ENCODE measurements around the gene CREB5. TPM values are rescaled to one million over a fixed set of nuclear protein-coding genes. Genes with fewer than 3 reads are reported as not detected.
"Not testable (repeated sequence)": the region's sequence is repeated elsewhere in the genome, so short reads cannot be mapped to it uniquely, and the experiment has no call there.

The CREB5 gene
- total RNA-seq, 1 experiment from 2014 or later, result 15.2 TPM

DNA sequence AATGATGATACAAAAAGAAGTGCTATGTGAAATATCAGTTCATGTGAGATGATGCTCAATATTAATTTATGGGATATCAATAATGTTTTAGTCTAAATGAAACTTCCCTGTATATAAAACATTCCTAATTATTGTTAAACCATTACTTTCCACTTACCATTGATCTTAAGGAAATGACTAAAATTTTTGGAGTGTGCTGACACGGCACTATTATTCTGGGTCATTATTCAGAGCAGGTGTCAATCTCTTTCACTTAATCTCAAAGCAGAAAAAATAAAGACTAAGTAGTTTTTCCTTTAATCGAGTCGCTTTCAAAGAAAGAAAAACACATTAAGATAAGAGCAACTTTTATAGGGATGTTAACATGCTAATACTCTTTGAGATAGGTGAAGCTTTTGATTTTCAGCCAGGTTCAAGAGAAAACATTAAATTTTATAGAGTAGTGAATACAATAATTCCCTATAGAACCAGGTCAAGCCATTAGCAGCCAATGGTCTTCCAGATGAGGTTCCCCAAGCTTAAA is 11.4 kb upstream of the CREB5 start:
- in situ Hi-C loops (cut with HindIII; ENCODE audit: low pct_unique_long_range_greater_than_20kb, low sequenced_read_pairs), result no loop called here
- DNase-seq (ENCODE audit: low read depth), result no peak

DNA sequence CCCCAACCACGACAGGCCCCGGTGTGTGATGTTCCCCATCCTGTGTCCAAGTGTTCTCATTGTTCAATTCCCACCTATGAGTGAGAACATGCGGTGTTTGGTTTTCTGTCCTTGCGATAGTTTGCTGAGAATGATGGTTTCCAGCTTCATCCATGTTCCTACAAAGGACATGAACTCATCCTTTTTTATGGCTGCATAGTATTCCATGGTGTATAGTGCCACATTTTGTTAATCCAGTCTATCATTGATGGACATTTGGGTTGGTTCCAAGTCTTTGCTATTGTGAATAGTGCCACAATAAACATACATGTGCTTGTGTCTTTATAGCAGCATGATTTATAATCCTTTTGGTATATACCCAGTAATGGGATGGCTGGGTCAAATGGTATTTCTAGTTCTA is 10.8 kb upstream of the CREB5 start:
- in situ Hi-C loops (cut with HindIII; ENCODE audit: low pct_unique_long_range_greater_than_20kb, low sequenced_read_pairs); DNase-seq (ENCODE audit: low read depth): not testable (repeated sequence)

DNA sequence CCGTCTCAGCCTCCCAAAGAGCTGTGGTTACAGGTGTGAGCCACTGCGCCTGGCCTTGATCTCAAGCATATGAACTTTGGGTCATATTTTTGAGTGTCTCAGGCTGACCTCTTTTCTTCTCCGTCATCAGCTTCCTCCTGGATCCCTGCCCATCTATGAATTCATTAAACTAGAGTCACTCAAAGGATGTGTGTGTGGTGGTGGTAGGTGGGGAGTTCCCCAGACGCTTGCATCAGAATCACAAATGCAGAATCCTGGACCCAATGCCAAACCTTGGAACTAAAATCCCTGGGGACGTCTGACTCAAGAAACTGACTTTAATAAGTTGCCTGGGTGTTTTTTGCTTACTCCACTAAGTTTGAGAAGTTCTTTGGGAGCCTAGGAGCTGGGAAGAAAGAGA is 6.7 kb upstream of the CREB5 start:
- peak; percentile 90 for DNase-seq (ENCODE audit: low read depth)
- in situ Hi-C loops (cut with HindIII; ENCODE audit: low pct_unique_long_range_greater_than_20kb, low sequenced_read_pairs), result no loop called here

DNA sequence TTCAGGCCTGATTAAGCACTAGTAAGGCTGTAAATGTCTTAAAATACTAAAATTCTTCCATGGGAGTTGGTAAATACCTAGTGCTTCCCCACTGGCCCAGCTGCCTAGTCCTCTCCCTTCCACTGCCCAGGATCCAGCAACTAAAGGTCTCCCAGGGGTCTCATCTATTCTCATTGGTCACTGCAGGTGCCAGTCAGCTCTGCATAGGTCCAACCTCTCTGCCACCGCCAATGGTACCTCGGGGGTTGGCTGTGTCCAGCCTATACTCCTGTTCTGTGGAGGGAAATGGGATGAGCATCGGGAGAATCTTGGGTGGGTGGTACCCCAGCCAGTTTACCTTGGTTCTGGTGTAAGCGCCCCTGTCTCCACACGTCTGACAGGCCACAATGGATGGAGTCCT is 6.1 kb upstream of the CREB5 start:
- in situ Hi-C loops (cut with HindIII; ENCODE audit: low pct_unique_long_range_greater_than_20kb, low sequenced_read_pairs), result no loop called here
- no peak for DNase-seq (ENCODE audit: low read depth)

DNA sequence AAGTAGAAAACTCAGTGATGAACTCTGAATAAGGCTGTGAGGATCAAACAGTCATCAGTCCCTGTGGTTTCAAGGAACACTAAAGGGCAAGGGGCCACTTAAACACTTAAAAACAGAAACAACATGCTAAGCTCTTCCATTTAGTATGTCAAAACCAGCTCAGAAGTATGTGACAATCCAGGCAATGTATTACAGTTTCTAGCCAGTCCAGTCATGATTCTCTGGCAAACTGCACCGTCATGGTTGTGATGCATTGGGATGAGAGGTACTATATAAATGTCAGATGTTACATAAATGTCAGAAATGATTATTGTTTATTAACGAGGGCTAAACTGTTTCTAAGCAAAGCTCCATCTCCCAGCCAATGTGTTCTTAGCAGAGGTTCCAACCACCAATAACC is 4.7 kb upstream of the CREB5 start:
- in situ Hi-C loops (cut with HindIII; ENCODE audit: low pct_unique_long_range_greater_than_20kb, low sequenced_read_pairs), result no loop called here
- DNase-seq (ENCODE audit: low read depth), result peak; percentile 57

DNA sequence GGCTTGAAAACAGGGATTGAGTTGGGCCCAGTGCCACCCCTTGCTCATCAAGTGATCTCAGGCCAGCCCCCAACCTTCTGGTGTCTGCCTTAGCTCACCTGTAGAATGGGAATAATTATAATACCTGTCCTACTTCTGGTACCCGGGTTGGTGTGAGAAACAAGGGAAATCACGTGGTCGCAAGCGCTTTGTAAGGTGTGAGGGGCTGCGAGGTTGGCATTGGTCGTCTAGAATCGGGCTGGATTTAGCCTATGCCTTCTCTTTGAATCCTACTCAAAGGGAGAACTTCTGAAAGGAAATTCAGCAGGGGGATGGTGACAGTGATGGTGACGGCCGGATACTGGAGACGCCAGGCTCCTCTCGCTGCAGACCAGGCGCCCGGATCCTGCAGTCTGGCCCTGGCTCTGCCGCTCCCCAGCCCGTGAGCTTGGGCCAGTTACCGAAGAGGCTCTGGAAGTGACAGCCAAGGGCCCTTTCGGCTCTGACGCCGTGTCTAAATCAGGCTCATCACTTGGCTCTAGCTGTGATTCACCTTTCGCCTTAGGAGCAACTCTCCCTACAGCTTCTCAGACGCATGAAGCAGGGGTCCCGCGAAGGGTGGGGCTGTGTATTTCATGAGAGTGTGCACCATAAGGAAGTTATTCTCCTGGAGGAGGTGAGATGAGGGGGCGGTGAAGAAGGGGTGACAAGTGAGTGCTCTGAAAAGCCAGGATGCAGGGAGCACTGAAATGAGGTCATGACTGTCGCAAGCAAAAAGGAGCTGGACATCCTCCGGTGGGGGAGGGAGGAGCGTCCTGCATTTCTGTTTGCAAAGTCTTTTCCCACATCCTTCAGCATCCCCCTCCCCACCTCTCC is 4.0 kb upstream of the CREB5 start:
- in situ Hi-C loops (cut with HindIII; ENCODE audit: low pct_unique_long_range_greater_than_20kb, low sequenced_read_pairs), result no loop called here
- DNase-seq (ENCODE audit: low read depth), result peak; percentile 69

DNA sequence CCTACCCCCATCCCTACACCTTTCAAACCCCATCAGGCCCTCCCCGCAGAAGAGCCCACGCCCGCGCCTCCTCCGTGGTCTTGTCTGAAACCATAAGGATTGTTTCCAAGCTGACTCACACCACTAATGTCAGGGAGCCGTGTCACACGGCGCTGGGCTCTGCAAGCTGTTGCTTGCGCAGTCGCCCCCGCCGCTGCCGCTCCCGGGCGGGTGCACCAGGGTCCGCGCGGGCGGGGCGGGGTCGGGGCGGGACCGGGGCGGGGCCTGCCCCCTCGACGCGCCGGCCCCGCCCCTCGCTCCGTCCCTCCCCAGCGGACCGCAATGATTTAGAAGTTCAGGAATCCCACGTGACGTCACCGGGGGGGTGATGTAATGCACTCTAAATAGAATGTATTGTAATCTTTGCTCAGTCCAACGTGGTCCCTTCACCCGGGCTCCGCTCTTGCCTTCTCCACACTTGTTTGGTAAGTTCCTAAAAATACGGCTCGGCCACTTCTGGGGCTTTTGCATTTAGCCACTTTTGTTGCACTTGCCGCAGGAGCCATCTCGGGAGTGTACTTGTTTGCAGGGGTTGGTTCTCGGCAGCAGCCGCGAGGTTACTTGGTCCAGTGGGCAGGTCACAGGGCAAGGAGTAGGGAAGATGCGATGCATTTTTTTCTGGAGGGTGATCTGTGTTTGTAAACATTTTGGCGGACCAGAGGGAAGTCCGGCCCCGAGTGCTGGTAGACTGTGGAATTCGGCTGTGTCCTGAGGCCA is 3.2 kb upstream of the CREB5 start:
- in situ Hi-C loops (cut with HindIII; ENCODE audit: low pct_unique_long_range_greater_than_20kb, low sequenced_read_pairs), result no loop called here
- peak; percentile 92 for DNase-seq (ENCODE audit: low read depth)

DNA sequence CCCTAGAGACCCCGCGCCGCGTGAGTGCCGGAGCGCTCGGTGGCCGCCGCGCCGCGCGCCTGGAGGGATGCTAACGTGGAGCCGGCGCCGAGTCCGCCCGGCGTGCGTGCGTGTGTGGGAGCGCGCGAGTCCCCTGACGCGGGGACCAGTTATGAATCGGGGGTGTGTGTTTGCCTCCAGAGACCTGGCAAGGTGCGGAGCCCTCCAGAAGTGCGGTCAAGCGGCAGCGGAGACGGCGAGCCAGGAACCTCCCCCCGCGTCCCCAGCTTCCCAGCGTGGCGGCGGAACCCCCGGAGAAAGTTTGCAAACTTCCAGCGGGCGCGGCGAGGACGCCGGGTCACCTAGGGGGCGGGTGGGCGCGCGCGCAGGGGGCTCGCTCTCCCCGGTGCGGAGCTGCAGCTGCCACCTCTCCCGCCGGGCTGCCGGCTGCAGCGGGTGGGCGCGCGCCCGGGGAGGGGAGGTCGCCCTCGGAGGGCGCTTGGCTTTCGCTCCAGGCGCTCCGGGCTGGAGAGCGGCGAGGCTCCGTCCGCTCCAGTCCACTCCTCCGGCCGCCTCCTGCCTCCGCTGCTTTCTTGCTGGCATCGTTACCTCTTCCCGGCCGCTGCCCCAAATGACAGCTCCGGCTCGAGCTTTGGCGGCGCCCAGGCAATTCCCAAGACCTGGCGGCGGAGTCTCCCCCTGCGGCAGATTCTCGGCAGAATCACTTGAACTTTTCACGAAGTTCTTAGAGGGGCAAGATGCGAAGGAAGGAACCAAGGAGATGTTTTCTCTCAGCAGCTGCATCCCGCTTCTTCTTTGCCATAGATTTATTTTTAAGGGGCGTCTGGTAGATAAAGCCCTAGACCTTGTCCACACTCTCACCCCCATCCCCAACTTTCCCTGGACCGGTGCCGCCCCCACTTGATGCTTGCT is 2.3 kb upstream of the CREB5 start:
- in situ Hi-C loops (cut with HindIII; ENCODE audit: low pct_unique_long_range_greater_than_20kb, low sequenced_read_pairs), result no loop called here
- peak; percentile 52 for DNase-seq (ENCODE audit: low read depth)

DNA sequence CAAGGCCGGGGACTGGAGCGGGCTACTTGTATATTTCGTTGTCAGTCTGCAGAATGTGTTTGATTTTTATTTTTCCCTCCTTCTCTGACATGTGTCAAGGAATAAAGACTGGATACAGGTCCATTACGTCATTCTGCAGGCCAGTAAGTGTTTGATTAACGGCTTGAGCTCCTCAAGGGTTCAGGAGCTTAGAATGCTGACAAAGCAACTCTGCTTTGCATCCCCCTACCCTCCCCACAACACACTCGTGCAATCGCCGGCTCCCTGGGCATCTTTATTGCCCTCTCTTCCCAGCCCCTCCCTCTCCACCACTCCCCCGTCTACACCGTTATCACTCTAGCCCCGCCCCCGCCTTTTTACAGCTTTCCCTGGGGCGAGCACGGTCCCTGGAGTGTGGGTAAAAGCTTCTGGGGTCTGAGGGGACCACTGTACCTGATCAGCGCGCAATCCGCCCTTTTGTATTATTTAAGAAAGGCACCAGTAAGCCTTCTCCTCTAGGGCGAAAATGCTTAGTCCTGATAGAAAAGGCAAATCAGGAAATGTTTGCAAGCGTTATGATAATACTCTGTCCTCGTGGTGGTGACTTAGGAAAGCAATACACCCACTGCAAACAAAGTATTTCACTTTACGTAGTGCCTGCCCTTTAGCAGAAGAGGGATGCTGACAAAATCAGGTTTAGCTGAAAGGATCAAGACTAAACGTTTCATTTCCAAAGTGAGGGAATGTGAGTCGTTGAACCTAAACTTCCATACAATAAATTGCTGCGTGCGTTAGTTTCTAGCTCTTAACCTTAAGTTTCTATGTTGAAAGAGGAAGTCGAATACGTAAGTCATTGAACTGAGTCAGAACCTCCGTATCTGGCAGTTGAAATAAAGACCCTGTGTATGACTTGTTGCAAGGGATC is 1.4 kb upstream of the CREB5 start:
- in situ Hi-C loops (cut with HindIII; ENCODE audit: low pct_unique_long_range_greater_than_20kb, low sequenced_read_pairs), result no loop called here
- DNase-seq (ENCODE audit: low read depth), result peak; percentile 82

DNA sequence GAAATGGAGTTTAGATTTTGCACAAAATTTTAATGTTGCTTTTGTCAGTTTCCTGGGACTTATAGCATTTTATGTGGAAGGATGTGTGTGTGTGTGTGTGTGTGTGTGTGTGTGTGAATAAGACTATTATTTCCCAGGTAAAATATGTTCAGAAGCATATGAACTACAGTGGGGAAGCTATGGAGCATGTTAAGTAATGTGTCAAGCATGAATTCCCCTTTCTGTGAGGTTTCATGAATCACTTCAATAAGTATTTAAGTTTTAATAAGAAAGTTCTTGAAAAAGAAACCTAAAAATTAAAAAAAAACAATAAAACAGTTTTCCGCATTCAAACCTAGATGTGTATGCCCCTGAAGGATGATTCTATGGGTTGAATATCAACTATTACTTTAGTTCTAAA is 693 bp downstream of the CREB5 start:
- in situ Hi-C loops (cut with HindIII; ENCODE audit: low pct_unique_long_range_greater_than_20kb, low sequenced_read_pairs), result no loop called here
- DNase-seq (ENCODE audit: low read depth), result peak; percentile 25

DNA sequence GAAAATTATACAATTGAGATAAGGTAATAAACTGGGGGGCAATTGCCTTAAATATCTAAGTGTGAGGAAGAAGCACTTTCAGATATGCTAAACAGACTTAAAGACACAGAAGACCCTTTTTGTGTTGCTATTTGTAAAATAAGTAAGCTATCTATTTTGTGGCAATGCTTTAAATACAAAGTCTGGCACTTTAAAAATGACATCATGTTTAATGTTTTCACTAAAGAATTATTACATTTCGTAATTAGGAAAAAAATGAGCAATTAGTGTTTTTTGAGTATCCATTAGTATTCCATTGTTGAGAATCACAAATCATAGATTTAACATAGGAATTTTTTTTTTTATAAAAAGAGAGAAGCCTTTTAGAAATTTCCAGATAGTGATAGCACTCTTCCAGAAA is 2.1 kb downstream of the CREB5 start:
- no peak for DNase-seq (ENCODE audit: low read depth)
- in situ Hi-C loops (cut with HindIII; ENCODE audit: low pct_unique_long_range_greater_than_20kb, low sequenced_read_pairs), result no loop called here

DNA sequence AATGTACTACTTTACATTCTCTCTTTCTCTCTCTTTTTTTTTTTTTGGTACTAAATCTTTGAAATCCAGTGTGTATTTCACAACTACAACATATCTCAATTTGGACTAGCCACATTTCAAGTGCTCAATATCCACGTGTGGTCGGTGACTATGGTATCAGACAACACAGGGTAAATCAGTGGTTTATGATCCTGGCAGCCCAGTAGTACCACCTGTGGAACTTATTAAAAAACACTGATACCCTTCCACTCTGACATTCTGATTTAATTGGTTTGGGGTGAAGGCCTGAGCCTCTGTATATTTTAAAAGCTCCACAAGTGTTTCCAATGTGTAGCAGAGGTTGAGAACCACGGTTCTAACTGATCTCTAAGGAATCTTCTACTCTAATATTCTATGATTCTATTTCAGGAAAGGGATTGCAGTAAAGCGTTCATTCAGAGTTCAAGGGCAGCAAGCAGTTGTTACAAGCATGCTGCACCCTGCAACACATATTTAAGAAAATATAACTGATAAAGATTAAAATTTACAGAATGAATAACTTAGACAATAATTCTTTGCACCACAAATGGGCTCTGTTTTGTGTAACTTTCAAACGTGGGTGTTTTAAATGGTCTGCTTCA is 5.1 kb downstream of the CREB5 start:
- in situ Hi-C loops (cut with HindIII; ENCODE audit: low pct_unique_long_range_greater_than_20kb, low sequenced_read_pairs), result no loop called here
- no peak for DNase-seq (ENCODE audit: low read depth)

DNA sequence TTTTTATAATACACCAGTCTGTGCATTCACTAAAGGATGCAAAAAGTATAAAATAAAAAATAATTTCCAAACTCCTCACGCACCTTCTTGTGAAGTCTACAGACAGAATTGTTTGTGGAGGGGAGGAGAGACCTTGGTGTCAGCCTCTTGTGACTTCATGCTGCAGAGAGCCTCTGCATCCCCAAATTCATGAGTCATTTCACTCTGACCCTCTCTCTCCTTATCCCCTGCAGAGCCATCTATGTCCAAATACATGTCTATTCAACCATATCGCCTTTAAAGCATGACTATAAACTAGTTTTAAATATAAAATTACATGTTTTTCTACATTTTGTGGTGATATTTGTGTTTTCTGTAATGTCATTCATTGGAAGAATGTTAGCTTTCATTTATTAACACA is 6.0 kb downstream of the CREB5 start:
- no peak for DNase-seq (ENCODE audit: low read depth)
- in situ Hi-C loops (cut with HindIII; ENCODE audit: low pct_unique_long_range_greater_than_20kb, low sequenced_read_pairs), result no loop called here

DNA sequence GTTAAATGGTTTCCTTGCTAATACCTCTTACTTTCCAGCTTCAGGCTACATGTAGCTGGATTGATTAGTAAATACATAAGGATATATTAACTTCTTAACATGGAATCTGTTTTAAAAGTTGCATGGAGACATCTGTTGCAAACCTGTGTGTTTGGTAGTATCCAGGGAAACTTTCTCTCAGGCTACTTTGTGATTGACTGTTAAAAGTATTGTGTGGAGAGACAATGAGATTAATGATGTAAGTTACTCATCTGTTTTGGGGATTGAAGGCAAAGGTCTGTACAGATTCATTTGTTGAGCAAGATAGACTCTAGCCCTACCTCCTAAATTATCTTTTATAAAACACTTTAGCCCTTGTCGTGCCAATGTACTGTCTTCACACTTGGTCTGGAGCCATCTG is 6.6 kb downstream of the CREB5 start:
- in situ Hi-C loops (cut with HindIII; ENCODE audit: low pct_unique_long_range_greater_than_20kb, low sequenced_read_pairs), result no loop called here
- no peak for DNase-seq (ENCODE audit: low read depth)

DNA sequence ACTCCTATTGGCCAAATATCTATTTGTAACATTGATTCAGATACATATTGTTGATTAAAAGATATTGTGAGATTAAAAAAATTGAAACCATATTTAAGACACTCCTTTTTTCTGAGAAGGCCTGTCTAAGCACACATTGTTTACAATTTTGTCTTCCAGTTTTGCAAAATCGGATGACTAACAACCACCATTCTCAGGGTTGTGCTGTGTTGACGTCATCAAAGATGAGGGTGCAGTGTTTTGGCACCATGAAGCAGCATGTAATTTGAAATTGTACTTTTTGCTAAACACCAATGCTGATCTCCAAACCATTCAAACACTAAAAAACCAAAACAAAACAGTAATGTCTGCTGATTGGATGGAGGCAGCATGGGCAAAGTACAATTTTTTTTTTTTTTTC is 7.4 kb downstream of the CREB5 start:
- in situ Hi-C loops (cut with HindIII; ENCODE audit: low pct_unique_long_range_greater_than_20kb, low sequenced_read_pairs), result no loop called here
- DNase-seq (ENCODE audit: low read depth), result no peak

DNA sequence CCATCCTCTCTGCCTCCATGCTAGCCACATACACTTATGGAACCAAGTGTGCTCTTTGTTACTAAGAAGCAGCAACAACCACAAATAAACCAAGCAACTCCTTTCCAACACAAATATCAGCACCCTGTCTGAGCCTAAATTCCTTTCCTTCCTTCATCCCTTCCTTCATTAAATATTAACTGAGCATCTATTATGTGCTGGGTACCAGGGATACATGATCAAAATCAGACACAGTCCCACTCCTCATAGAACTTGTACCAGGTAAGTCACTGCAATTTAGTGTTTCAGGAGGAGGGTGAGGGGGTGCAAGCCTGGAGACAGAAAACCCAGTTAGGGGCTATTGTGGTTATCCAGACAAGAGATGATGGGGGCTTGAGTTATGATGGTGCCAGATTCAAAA is 10.8 kb downstream of the CREB5 start:
- in situ Hi-C loops (cut with HindIII; ENCODE audit: low pct_unique_long_range_greater_than_20kb, low sequenced_read_pairs), result no loop called here
- DNase-seq (ENCODE audit: low read depth), result no peak

DNA sequence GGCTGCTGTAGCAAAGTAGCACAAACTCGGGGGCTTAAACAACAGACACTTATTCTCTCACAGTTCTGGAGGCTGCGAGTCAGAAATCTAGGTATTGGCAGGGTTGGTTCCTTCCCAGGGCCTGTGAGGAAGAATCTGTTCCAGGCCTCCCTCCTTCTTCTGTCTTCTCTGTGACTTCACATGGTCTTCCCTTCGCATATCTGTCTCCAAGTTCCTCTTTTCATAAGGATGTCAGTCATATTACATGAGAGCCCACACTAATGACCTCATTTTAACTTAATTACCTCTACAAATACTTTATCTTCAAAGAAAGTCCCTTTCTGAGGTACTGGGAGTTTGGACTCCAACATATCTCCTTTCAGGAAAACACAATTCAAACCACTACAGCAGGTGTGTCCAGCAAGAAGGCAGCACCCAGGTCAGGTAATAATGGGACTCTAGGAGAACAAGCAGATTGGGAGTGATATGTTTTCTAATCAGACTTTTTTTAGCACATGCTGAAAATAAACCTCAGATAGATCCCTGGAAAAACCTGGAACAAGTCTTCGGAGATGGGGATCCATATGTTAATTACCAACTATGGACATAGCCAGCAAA is 11.7 kb downstream of the CREB5 start:
- in situ Hi-C loops (cut with HindIII; ENCODE audit: low pct_unique_long_range_greater_than_20kb, low sequenced_read_pairs), result no loop called here
- no peak for DNase-seq (ENCODE audit: low read depth)

Measured in Caki2 (cell line).